GM19099 (cell line): ENCODE results near the gene ZBTB20.

ENCODE experiments used
- POLR2A ChIP-seq: IDR thresholded peaks from 3 replicates; pipeline ENCODE4 v1.6.1; 2011; ENCODE audit warnings: low read depth; ENCODE audit not compliant: insufficient read length; ENCODE audit errors: extremely low read depth

ZBTB20 gene

GRCh38 chr3:114418724-114419543 lies 728.2 kb downstream of the ZBTB20 start:
- no peak for TF ChIP-seq POLR2A

GRCh38 chr3:114418107-114418506 lies 729.0 kb downstream of the ZBTB20 start:
- TF ChIP-seq POLR2A: no peak

DNA sequence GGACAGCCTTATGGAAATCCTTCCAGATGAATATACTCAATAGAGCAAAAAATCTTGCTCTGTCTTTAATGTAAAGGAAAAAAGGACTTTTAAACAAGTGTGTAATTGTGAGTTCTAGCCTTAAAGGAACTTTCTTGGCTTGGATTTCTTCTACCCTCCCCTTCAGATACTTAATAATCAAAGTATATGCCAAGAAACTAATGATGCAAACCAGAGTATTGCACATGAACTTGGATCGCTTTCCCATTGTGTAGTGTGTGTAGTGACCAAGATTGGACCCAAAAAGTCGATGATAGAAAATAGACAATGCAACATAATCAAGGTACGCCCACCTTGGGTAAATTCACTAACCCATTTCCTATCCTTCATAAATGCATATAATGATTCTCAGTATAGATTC lies 729.4 kb downstream of the ZBTB20 start:
- no peak for TF ChIP-seq POLR2A

GRCh38 chr3:114417265-114417664 lies 729.8 kb downstream of the ZBTB20 start:
- TF ChIP-seq POLR2A: no peak

DNA sequence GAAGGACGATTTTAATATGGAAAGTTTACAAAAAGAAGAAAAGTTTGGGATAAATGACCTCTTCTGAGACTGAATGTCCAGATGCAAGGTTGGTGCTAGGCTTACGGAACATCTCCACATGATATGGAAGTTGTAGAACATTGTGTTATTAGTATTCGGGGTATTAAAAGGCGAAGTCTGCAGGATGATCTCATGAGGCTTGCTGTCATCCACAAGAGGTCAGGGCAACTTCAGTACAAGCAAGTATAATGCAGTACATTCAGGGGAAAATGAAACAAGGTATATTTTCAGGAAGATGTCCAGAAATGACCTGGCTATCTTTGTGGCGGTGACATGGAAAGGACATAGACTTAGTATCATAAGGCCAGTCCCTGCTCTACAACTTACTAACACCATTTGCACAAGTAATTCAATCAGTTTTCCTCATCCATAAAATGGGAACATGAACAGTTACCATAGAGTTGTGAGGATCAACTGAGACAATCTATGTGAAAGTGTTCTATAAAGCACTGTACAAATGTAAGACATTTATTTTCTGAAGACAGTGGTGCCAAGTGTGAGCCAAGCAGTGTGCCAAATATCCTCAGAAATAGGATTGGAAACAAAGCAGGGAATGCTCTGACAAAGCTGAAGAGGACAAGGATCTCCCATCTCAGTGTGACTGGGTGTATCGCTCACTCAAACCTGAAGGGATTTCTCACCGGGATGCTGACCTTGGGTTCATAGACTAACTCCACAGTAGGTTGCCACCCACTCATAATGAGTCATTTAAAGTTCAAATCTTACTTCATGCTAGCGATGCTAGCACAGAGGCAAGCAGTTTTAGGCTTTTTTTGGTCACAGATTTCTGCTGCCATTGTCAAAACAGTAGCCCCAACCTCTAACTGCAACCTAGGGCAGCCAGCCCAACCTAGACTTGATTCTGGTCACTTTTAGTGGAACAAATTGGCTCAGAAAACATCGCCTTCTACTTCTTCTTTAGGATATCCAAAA lies 735.0 kb downstream of the ZBTB20 start:
- no peak for TF ChIP-seq POLR2A

DNA sequence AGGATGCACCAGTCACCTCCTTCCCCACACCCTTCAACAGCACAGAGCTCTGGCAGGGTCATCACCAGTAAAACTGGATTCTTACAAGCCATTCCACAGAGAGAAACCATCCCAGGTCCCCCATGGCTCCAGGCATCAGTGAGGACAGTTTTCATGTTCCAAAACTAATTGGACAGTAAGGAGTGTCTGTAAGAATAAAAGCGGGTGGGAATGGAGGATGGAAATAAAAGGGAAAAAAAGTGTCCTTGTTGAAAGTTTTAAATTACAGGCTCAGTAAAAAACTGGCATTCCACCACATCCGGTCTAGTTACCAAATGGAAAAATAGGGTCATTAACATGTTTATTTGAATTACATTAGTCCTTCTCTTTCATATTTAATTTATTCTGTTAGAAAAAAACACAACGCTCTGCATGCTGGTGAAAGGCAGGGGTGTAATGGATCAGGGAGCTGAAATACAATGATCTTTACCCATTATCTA lies 735.9 kb downstream of the ZBTB20 start:
- TF ChIP-seq POLR2A: no peak

DNA sequence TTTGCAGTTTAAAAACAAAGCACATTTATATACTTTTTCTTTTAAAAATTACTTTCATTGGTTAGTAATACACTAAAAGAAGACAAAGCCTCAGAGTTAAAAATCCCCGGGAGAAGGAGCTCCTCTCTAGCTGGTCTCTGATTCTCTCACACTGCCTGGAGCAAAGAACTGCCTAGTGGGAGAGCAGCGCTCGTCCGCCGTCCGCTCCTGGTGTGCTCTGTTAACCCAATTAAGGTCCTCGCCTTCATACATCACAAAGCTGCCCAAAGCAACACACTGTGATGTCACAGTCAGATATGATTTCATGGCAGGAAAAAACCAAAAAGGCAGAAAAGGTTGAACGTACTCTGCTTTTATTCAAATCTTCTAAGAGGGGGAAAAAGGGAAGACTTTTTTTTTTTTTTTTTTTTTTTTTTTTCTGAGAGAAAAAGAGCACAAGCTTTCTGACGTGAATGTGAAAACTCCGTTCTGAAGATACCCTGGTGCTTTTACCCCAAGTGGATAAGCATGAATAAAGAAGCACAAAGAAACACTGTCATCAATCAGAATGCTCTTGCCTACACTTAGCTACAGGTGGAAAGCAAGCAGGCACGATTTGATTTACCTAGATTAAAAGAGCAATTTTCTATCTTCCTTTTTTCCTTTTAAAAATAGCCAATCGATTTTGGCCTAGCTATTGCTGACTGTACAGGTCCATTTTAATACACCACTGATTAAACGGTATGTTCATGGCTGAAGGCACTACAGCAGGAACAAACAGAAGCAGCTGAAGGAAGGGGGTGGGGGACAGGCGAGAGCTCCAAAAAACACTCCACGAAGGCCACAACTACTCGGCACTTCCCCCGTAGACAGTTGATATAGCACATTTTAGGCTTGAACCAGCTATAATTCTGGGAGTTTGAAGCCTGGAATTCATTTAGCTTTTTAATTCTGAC lies 738.1 kb downstream of the ZBTB20 start:
- no peak for TF ChIP-seq POLR2A

DNA sequence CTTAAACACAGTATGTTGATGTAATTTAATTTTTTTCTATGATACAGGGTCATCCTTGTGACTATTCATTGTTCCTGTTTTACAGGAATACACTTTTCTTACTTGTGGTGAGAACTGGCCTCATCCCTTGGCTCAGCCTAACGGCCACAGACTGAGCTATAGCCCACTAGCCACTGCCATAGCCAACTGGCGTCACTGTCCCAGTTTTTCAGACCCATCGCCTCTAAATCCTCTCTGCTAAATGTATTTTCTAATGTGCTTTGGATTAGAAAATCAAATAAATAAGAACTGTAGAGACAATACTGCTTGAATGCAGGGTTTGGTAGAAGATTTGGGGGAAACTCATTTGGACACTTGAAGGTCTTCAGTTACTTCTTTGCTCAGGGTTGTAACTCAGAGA lies 740.2 kb downstream of the ZBTB20 start:
- TF ChIP-seq POLR2A: no peak

DNA sequence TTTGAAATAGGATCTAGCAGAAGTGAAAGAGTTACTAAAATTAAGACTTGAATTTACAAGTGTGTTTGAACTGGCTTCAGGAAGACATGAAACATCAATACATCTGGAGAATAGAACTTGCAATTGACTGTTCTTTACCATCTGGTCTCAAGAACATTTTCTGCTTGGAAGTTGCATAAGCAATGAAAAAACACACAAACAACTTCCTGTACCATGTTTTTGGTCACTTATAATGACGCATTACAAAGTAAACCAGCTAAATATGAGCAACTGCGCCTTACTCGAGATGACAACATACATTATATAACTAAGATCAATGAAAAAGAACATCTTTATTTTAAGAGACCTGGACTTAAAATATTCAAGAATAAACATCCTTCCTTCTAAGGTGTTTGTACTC lies 740.8 kb downstream of the ZBTB20 start:
- no peak for TF ChIP-seq POLR2A

DNA sequence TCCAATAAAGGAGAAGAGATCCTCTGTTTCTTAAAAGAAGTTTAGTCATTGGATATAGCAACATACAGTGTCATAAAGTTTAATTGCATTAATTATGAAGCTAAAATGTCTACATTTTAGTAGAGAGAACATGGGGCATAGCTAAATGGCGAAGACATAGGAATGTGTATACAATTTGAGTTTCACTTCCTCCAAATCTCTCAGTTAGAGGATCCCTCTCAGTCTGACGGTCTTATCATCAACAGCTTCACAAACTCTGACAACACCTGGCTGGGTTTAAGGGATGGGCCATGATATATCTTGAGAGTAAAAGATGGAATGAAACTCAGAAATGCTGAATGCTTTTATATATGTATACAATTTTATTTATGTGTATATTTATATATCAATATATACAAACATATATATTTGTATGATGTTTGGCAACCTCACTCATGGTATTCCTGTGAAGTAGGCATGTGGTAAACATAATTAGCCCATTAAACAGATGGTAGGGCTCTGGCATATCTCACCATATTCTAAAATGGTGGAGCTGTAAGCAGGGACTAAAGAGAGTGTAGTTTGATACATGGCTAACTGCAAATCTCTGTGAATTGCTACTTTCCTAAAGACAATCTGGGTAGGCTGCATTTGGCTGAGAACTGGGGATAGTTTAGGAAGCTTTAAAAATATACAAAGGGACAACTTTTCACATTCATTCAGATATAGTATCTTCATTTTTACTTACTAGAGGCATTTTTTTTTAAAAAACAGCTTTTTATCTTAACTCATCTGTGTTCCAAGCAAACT lies 741.7 kb downstream of the ZBTB20 start:
- TF ChIP-seq POLR2A: no peak

DNA sequence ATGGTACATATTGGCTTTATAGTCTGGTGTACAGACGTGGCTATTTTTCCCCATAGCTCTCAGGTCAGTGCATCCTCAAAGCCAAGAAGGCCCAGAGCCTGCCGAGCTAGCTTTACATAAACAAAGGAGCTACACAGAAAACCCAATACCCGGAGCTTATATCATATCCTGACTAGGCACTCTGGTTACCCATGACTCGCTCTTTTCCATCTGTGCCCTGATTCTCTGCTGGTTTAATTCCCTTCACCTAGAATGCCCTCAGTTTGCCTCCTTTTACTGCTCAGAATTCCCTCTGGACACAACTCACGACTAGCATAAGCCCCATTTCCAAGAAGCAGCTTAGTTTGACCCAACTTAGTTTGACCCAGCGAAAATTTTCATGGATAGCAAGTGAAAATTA lies 742.5 kb downstream of the ZBTB20 start:
- TF ChIP-seq POLR2A: no peak

DNA sequence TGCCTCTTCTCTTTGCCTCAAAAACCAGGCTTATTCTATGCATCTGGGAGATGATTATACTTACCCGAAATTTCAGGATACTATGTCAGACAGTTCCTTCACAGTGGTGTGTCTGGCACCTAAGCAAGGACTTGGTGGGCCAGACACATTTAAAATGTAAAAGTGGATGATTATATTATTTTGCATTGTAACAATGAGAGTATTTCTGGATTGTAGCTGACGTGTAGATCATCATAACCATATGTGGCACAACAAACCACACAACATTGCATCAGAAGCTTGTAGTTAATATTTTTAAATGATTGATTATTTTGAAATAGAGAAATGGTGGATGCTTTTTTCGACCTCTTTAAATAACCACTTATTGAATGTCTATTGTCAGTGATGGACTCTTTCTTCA lies 744.2 kb downstream of the ZBTB20 start:
- TF ChIP-seq POLR2A: no peak

DNA sequence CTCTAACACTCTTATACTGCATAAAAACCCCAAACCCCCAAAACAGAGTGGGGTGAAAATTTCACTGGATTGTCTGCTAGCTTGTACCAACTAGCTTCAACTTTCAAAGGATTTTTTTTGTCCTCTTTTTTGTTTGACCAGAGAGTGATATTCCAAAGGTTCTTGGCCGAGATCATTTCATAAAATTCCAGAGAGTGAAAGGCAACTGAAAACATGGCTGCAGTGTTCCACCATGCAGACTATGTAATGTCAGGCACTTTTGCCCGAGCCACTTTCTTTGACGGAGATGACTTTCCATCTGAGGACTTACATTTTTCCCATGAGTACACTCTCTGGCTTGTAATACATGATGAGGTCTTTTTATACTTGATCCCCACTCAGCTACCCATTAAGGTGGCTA lies 745.7 kb downstream of the ZBTB20 start:
- TF ChIP-seq POLR2A: no peak

DNA sequence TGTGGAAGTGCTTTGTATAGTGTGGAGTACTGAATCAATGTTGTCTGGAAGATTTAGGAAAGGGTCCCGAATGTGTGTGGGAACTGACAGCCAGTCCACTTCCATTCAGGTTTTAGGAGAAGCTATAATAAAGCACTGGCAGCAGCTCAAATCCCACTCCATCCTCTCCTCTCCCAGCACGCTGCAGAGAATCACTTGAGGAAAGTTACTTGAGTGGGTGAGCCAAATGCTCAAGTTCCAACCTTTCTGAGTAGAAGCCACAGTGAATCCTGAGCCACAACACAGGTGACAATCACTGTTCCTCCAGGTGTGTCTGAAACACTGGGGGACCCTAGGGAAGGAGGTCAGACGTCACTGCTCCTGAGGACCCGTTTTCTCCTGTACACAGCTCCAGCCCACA lies 746.7 kb downstream of the ZBTB20 start:
- no peak for TF ChIP-seq POLR2A
